Measurements from ENCODE around the gene TMEM44.

TMEM44 gene

DNA sequence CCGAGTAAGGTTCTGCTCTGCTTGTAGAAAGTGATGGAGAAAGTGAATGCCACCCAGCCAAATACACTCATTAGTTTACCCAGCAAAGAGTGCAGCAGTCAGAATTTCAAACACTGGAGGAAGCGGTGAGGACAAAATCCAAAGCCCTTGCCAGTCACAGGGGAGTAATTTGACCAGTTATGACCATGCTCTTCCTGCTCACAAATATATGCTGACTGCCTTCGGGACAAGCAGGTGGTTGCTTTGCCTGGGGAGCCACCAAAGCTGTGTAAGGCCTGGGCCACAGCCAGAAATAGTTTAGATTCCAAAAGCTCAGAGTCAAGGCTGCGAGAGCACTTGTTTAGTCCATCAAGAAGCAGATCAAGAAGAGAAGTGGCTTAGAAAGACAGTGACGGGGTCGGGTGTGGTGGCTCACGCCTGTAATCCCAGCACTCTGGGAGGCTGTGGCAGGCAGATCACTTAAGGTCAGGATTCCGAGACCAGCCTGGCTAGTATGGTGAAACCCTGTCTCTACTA is 95.4 kb downstream of the TMEM44 start:
- H3K4me3 ChIP-seq (ENCODE audit: low read depth, low read length) = no peak overlapping the region
- TF ChIP-seq, protein P1, sequence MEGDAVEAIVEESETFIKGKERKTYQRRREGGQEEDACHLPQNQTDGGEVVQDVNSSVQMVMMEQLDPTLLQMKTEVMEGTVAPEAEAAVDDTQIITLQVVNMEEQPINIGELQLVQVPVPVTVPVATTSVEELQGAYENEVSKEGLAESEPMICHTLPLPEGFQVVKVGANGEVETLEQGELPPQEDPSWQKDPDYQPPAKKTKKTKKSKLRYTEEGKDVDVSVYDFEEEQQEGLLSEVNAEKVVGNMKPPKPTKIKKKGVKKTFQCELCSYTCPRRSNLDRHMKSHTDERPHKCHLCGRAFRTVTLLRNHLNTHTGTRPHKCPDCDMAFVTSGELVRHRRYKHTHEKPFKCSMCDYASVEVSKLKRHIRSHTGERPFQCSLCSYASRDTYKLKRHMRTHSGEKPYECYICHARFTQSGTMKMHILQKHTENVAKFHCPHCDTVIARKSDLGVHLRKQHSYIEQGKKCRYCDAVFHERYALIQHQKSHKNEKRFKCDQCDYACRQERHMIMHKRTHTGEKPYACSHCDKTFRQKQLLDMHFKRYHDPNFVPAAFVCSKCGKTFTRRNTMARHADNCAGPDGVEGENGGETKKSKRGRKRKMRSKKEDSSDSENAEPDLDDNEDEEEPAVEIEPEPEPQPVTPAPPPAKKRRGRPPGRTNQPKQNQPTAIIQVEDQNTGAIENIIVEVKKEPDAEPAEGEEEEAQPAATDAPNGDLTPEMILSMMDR (IDR thresholded peaks at IDR 0.05; ENCODE audit: borderline replicate concordance, insufficient read depth, low read depth, low read length) = no peak
